ENCODE data around the gene G0S2.

G0S2 gene

GRCh38 chr1:209648931-209649776, 26.1 kb upstream of the G0S2 start:
- DNase-seq (ENCODE audit: low read depth in 2 of 2) = no peak

- no peak for DNase-seq (ENCODE audit: low read depth in 2 of 2)
Measured at GRCh38 chr1:209650454-209650853, 24.8 kb upstream of the G0S2 start.

- peak; percentile 56 to 72 for DNase-seq (ENCODE audit: low read depth in 2 of 2)
Measured at GRCh38 chr1:209651138-209651587, 24.0 kb upstream of the G0S2 start.

GRCh38 chr1:209652121-209652735, 23.0 kb upstream of the G0S2 start, which contains the start of gene LAMB3:
Gene LAMB3 (minus strand): TSS chr1:209652425. CDS start chr1:209650944, 1,481 bp downstream.
- DNase-seq (ENCODE audit: low read depth in 2 of 2) = no peak

GRCh38 chr1:209652873-209653401, 22.3 kb upstream of the G0S2 start:
- DNase-seq (ENCODE audit: low read depth in 2 of 2) = peak; percentile 59 to 60

GRCh38 chr1:209653915-209654351, 21.3 kb upstream of the G0S2 start:
- no peak for DNase-seq (ENCODE audit: low read depth in 2 of 2)

GRCh38 chr1:209655411-209656231, 19.6 kb upstream of the G0S2 start:
- DNase-seq (ENCODE audit: low read depth in 2 of 2) = no peak

- no peak for DNase-seq (ENCODE audit: low read depth in 2 of 2)
Measured at GRCh38 chr1:209657140-209657879, 17.9 kb upstream of the G0S2 start.

GRCh38 chr1:209657918-209658317, 17.3 kb upstream of the G0S2 start:
- DNase-seq (ENCODE audit: low read depth in 2 of 2) = no peak

GRCh38 chr1:209659909-209660308, 15.3 kb upstream of the G0S2 start:
- DNase-seq (ENCODE audit: low read depth in 2 of 2) = no peak

GRCh38 chr1:209661071-209661470, 14.1 kb upstream of the G0S2 start:
- DNase-seq (ENCODE audit: low read depth in 2 of 2) = no peak

- no peak for DNase-seq (ENCODE audit: low read depth in 2 of 2)
Measured at GRCh38 chr1:209662879-209663327, 12.3 kb upstream of the G0S2 start.

GRCh38 chr1:209667103-209667502, 8.1 kb upstream of the G0S2 start:
- no peak for DNase-seq (ENCODE audit: low read depth in 2 of 2)

GRCh38 chr1:209667708-209668107, 7.5 kb upstream of the G0S2 start:
- no peak for DNase-seq (ENCODE audit: low read depth in 2 of 2)

GRCh38 chr1:209670441-209671082, 4.7 kb upstream of the G0S2 start:
- DNase-seq (ENCODE audit: low read depth in 2 of 2) = no peak

- DNase-seq (ENCODE audit: low read depth in 2 of 2) = no peak
Measured at GRCh38 chr1:209672705-209673630, 2.2 kb upstream of the G0S2 start.

GRCh38 chr1:209673631-209674417, 1.4 kb upstream of the G0S2 start:
- DNase-seq (ENCODE audit: low read depth in 2 of 2) = no peak

GRCh38 chr1:209675565-209676154, 448 bp downstream of the G0S2 start:
- DNase-seq (ENCODE audit: low read depth in 2 of 2) = no peak

Measured in stimulated activated CD4-positive, alpha-beta T cell treated with anti-CD3 and anti-CD28 coated beads, Interleukin-15, amount 100 ng/mL, for 48 hours (primary cell).